ENCODE data around the gene SP140L.
"Not testable (repeated sequence)": the region's sequence is repeated elsewhere in the genome, so short reads cannot be mapped to it uniquely, and the experiment has no call there.

The SP140L gene

DNA sequence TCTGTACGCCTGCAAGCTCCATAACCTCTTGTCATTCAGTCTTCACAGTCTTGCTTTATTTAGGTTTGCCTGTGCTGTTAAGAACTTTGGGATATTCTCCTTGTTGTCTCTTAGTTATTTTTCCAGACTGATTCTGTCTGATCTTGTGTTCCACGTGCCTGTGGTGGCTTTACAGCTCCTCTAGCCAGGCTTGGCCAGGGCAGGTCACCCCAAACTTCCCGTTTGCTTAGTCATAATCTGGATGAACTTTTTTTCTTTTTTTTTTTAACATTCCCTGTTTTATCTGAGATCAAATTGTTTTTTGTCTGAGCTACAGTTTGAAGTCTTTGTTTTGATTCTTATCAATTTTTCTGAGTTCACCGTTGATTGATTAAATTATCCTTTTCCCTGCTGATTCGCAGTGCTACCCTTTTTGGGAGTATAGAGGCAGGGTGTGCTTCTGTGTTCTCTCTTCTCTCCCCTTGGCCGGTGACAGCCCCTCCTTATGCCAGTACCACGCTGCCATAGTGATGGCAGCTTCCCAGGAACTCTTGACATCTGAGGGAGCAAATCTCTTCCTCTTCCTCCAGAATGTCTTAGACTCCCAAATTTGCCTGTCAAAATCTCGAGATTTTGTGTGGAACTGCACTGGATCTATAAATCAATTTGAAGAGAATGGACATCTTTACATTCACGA lies 91.5 kb downstream of the SP140L start:
- no peak for DNase-seq (ENCODE audit: low spot score)

DNA sequence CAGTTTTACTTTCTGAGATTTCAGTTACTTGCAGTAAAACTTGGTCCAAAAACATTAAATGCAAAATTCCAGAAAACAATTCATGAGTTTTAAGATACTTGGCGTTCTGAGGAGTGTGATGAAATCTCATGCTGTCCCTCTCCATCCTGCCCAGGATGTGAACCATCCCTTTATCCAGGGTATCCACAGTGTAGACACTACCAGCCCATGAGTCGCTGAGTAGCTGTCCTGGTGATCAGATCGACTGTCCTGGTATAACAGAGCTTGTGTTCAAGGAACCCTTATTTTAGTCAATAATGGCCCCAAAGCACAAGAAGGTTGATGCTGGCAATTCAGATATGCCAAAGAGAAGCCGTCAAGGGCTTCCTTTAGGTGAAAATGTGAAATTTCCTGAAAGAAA lies 92.2 kb downstream of the SP140L start:
- no peak for DNase-seq (ENCODE audit: low spot score)

DNA sequence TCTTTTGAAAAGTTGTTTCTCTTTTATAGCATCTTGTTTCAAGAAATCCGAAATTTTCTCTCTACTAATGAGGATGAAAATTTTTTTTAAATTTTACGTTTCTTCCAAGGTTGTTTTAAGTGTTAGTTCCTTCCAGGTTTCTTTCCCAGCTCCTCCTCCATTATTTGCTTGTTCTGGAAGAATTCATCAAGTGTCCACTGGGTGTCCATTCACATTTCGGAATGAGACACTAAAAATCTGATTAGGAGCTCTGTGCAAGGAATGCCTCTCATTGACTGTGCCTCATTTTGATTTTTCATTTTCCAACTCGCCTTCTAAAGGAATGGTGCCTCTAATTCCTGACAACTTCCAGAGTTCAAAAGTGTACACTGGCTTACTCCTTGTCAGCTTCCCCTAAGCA lies 95.2 kb downstream of the SP140L start:
- DNase-seq (ENCODE audit: low spot score): no peak

DNA sequence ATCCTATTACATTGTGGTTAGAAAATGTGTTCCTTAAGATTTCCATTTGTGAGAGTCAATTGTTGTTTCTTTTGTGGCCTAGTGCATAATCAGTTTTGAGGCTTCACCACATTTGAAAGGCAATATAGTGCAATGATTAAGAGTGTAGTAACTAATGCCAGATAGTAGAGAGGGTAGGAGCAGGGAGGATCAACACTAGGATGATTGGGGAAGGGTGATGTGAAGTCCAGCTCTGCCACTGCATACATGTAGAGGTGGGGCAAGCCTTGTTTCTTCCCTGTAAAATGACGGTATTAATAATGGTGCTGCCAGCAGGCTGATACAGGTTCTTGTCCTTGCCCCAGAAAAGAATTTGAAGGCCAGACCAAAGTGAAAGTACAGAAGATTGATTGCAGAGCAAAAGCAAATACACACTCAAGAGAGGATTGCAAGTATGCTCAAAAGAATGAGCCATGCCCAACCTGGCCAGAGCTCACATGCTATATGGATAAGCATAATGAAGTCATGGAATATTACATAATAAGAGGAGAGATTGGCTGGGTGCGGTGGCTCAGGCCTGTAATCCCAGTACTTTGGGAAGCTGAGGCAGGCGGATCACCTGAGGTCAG lies 97.0 kb downstream of the SP140L start:
- no peak for DNase-seq (ENCODE audit: low spot score)

DNA sequence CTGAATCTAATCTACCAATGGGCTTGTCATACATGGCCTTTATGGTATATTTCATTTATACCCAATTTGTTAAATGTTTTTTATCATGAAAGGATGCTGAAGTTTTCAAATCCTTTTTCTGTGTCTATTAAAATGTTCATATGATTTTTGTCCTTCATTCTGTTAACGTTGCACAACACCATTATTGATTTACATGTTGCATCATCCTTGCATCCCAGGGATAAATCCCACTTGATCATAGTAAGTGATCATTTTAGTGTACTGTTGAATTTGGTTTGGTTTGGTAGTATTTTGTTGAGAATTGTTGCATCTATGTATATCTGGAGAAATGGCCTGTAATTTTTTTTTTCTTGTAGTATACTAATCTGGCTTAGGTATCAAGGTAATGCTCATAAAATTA lies 98.4 kb downstream of the SP140L start:
- DNase-seq (ENCODE audit: low spot score): no peak

DNA sequence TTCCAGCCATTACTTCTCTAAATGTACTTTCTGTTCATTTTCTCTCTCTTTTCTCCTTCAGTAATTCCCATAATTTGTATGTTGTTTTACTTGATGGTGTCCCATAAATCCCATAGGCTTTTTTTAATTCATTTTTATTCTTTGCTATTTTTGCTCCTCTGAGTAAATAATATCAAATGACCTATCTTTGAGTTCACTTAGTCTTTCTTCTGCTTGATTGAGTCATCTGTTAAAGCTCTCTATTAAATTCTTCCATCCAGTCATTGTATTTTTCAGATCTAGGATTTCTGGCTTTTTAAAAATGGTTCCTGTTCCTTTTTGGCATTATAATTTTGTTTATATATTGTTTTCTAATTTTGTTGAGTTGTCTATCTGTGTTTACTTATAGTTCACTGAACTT lies 102.5 kb downstream of the SP140L start:
- DNase-seq (ENCODE audit: low spot score): no peak

DNA sequence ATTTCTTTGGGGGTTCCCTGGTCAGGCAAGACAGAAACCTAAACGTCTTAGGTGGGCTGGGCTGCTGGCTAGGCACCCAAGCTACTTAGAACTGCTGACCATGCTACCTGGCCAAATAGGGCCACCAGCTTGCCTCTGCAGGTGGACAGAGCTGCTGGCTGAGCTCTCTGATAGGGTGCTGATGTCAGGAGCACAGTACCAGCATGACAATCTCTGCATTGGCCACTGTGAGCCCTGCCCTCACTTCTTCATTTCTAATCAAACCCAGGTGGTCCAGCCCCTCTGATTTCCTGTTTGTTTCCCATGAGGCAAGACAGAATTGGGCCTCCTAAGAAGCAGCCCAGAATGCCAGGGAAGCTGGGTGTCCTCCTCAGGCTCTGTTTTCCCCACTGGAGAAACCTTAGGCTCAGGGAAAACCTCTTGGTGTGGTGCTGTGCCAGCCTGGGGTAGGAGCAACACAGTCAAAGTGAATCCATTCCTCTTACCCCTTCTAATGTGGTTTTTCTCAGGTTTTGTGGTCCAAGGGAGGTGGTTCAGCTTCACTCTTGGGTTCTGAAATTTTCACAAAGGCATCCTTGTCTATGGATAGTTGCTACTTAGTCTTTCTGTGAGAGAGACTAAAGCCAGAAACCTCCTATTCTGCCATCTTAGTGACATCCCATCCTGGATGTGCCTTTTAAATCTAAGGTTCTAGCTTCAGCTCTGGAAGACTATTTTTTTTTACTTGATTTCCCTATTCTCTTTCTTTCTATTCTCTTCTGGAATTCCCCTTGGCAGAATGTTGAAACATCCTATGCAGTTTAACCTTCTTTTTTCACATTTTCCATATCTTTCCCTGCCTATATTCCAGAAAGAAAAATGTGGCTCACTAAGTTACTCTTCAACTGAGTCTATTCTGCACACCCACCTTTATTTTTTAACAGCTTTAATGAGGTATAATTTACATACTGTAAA lies 104.2 kb downstream of the SP140L start:
- no peak for DNase-seq (ENCODE audit: low spot score)

DNA sequence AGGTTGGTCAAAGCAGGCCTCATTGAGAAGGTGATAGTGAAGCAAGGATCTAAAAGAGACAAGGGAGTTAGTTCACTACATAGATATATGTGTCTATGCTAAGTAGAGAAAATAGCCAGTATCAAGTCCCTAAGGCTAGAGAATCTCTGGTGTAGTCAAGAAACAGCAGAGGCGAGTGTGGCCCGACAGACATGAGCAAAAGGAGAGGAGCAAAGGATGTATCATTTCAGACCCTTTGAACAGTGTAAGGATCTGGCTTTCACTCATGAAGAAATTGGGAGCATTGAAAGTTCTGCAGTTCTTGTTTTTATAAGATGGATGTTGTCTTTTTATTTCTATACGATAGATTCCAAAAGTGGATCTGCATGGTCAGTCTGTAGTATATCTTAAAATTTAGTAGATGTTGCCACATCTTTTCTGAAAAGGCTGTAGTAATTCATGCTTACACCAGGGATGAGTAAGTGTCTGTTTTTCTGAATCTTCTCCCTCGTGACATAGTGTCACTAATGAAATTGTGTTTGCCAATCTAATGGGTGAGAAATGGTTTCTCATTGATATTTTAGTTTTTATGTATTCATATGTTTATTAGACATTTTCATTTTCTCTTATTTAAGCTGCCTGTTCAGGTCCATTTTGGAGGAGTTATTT lies 107.8 kb downstream of the SP140L start:
- DNase-seq (ENCODE audit: low spot score): no peak

DNA sequence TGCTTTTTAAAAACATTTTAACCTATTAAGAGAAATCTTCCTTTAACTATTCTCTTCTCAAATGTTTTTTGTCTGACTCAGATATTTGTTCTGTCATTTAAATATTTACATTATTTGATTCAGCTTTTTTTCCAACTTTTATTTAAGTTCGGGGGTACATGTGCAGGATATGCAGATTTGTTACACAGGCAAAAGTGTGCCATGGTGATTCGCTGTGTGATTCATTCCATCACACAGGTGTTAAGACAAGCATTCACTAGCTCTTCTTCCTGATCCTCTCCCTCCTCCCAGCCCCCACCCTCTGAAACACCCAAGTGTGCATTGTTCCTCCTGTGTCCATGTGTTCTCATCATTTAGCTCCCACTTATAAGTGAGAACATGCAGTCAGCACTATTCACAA lies 108.4 kb downstream of the SP140L start:
- DNase-seq (ENCODE audit: low spot score): no peak

DNA sequence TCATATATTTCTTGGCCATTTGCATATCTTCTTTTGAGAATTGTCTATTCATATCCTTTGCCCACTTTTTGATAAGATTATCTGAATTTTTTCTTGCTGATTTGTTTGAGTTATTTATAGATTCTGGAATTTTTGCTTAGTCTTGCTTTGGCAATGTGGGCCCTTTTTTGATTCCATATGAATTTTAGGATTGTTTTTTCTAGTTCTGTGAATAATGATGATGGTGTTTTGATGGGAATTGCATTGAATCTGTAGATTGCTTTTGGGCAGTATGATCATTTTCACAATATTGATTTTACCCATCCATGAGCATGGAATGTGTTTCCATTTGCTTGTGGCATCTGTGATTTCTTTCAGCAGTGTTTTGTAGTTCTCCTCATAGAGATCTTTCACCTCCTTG lies 112.1 kb downstream of the SP140L start:
- not testable (repeated sequence) for DNase-seq (ENCODE audit: low spot score)

DNA sequence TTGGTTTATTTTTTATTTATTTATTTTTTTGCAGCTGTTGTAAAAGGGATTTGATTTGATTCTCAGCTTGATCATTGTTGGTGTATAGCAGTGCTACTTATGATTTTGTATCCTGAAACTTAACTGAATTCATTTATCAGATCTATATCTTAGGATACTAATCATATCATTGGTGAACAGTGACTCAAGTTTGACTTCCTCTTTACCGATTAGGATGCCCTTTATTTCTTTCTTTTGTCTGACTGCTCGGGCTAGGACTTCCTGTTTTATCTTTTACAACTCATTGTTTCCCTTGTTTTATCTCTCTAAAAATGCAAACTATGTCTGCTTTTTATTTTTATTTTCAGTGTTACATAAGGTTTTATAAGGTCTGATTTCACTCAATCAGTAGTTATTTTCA lies 112.6 kb downstream of the SP140L start:
- peak; percentile 58 for DNase-seq (ENCODE audit: low spot score)

DNA sequence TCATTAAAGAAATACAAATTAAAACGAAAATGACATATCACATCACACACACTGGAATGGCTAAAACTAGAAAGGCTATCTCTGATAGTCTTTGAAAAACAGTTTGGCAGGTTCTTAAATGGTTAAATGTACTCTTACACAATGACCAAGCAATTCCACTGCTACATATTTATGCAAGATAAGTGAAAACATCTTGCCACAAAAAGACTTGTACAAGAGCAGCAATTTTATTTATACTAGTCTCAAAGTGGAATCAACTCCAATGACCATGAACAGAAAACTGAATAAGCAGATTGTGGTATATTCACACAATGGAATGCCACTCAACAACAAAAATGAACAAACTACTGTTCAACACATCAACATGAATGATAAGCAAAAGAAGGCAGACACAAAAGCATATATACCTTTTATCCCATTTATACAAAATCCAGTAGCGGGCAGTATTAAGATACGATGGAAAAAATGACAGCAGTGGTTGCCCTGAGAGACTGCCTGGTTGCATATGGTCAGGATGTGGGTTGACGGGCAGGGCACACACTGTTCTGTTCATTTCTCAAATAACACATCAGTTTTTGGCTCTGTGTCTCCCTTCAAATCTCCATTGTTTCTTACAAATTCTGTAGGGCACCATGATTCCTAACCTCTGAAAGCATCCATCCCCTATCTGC lies 114.4 kb downstream of the SP140L start:
- DNase-seq (ENCODE audit: low spot score): peak; percentile 60

DNA sequence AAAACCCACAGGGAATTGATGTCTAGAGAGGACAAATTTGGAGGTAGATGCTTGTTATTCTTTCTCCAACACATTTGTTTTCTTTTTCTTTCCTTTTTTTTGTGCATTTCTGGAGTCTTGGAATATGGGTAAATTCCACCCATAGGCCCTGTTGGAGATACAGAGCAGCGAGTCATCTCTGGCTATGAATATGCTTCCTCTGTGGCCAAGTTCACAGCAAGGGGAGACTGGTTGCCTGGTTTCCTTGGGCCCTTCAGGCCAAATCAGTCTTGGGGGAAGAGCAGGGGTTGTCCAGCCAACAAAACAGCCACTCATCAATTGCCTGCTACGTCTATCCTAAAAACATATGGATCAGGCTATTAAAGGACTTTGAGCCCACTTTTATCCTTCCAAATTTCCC lies 116.5 kb downstream of the SP140L start:
- no peak for DNase-seq (ENCODE audit: low spot score)

DNA sequence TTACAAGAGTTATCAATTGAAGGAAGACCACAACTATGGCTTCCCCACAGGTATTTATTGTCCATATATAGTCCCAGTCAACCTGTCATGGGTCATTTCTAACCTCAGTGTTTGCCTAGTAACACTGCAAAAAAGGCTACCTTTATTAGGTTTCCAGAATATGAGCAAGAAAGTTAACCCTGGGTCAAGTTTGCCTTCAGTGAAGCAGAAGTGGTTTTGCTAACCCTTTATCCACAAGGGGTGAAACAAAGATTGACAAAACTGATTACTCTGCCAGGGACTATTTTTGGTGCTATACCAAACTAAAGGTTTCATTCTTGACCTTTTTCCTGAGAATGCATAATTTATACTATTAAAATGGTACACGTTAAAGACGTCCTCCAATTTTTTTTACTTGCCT lies 117.8 kb downstream of the SP140L start:
- DNase-seq (ENCODE audit: low spot score): no peak

DNA sequence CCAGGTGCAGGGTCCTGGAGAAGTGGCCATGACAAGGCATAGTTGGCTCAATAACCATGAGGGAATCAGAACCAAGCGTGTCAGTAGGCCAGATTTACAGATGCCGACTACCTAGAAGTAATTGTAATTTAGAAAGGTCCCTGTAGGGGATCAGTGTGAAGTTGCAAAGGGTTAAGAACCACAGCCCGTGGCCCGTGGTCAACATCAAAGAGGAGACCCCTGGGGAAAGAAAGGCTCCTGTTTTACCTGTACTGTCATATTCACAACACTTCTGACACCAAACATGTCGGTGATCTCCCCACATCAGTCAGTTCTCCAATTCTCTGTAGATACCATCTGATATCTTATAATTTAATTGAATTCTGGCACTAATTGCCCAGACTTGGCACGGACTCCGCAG lies 120.0 kb downstream of the SP140L start:
- DNase-seq (ENCODE audit: low spot score): no peak

DNA sequence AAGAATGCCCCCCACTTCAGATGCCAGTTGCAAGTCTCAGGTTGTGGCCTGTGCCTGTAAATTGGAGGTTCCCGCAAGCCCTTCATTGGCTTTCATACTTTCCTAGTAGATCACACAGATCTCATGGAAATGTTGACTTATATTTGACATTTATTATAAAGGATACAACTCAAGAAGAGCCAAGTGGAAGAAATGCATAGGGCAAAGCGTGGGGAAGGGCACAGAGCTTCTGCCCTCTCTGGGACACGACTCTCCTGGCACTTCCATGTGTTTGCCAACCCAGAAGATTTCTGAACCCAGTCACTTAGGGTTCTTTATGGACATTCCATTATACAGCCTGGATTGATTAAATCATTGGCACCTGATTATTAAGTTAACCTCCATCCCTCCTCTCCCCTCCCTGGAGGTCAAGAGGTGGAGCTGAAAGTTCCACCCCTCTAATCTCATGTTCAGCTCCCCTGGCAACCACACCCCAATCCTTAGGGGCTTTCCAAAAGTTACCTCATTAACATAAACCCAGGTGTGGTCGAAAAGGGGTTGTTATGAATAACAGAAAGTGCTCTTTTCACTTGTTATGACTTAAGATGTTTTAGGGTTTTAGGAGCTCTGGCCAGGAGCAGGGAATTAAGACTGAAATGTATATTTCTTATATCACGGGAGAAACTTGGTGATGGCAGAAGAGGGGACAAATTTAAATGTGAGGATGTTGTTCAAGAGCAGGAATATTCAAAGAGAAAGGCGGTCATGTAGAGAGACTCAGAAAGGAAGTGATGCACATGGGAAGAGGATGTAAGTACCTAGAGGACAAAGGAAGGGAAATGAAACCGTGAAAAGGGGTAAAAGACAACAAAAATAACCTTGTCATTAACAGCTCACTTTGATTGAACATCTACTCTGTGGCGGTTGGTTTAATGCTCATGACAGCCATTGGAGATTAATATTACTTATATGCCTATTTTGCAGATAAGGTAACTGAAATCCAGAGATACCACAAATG lies 120.8 kb downstream of the SP140L start:
- peak; percentile 49 for DNase-seq (ENCODE audit: low spot score)

DNA sequence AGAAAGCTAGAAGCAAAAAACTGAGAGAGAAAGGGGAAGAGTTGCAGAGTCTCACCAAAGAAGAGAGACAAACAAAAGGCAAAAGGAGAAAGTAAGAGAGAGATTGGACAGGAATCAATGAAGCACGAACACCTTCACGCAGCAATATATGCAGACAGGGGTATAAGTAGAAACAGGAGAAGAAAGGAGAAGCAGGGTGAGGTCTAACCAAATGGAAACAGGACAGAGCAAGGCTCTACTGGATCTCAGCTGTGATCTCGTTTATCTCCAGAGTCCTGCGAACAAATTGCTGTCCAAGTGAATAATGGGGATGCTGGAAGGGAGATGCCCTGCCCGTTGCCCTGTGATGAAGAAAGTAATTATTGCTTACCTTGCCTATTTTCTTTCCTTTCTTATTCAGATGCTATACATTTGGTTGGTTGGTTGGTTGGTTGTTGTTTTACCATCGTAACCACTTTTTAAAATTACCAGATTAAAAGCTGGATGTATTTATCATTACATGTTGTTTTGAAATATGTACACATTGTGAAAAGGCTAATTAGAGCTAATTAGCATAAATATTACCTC lies 123.0 kb downstream of the SP140L start:
- DNase-seq (ENCODE audit: low spot score): no peak

DNA sequence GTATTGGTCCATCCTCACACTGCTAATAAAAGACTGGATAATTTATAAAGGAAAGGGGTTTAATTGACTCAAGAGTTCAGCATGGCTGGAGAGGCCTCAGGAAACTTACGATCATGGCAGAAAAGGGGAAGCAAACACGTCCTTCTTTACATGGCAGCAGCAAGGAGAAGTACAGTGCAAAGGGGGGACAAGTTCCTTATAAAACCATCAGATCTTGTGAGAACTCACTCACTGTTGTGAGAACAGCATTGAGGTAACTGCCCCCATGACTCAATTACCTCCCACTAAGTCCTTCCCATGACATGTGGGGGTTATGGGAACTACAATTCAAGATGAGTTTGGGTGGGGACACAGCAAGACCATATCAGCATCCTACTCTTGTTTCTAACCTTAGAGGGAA lies 126.0 kb downstream of the SP140L start:
- DNase-seq (ENCODE audit: low spot score): no peak

Data from CD4-positive, alpha-beta T cell treated with Interleukin-2 at 100 ng/mL for 4 hours (primary cell).